GM12892 (cell line): ENCODE results near the gene PANK2.
A peak's percentile ranks its signal among the peaks of the same experiment; 100 is the strongest.
"Not testable (repeated sequence)": the region's sequence is repeated elsewhere in the genome, so short reads cannot be mapped to it uniquely, and the experiment has no call there.

Experiments
- DNase-seq: peaks from one replicate; pipeline ENCODE4 v3.0.0; 2011; ENCODE audit not compliant: insufficient read length
- FAIRE-seq: peaks from 2 replicates; lab custom pipeline; 2011; peaks lifted over from hg19 to GRCh38; lab: Jason Lieb, UNC
- POLR2A ChIP-seq: IDR thresholded peaks from 2 replicates; pipeline ENCODE4 v1.6.1; 2011; ENCODE audit warnings: low read depth, low read length, control low read depth
- POLR2AphosphoS5 ChIP-seq: IDR thresholded peaks from 2 replicates; pipeline ENCODE4 v1.6.1; 2011; ENCODE audit warnings: low read depth, low read length, control low read depth
- TAF1 ChIP-seq: IDR thresholded peaks from 2 replicates; pipeline ENCODE4 v1.6.1; 2011; ENCODE audit warnings: low read depth, mild to moderate bottlenecking, control low read depth, low read length, borderline replicate concordance

The PANK2 gene

DNA sequence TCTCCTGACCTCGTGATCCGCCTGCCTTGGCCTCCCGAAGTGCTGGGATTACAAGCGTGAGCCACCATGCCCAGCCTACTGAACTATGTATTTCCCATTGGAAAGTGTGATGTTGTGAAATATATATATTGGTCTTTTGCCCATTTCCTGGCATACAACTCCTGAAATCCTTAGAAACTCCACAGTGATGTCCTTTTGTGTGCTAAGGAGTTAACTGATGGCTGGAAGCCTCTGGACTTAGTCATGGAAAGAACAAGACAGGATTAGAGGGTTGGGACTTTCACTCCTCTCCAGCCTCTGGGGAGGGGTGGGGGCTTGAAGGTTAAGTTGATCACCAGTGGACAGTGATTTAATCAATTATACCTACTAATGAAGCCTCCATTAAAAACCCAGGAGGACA lies 7.1 kb downstream of the PANK2 start:
- DNase-seq (no peak), FAIRE-seq (no peak)
- no peak for TF ChIP-seq TAF1
- TF ChIP-seq POLR2A = no peak
- no peak for TF ChIP-seq POLR2AphosphoS5

DNA sequence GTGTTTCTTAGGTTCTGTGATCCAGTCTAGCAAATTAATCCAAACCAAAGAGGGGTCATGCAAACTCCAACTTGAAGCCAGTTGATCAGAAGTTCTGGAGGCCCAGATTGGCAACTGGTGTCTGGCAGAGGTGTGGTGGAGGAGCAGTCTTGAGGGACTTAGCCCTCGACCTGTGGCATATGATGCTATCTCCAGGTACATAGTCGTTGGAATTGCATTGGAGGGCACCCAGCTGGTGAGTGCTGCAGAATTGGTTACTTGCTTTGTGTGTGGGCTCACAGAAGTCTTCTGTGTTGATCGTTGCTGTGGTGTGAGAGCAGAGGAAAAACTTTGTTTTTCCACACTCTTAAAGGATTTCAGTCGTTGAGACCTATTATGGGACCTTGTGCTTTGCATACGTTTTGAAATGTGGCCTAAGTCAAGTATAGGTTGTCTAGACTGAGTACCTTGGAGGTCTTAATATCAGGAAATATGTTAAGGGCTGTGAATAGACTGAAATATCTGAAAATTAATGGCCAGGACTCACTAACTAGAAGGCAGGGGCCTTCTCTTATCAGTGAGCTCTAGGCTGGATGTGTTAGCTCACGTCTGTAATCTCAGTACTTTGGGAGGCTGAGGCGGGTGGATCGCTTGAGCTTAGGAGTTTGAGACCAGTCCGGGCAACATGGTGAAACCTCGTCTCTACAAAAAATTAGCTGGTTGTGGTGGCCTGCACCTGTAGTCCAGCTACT lies 7.8 kb downstream of the PANK2 start:
- TF ChIP-seq TAF1 = no peak
- no peak for TF ChIP-seq POLR2AphosphoS5
- no peak for TF ChIP-seq POLR2A
- DNase-seq = no peak
- peak; percentile 50 for FAIRE-seq

GRCh38 chr20:3898181-3898580 lies 9.0 kb downstream of the PANK2 start:
- DNase-seq, FAIRE-seq: not testable (repeated sequence)

DNA sequence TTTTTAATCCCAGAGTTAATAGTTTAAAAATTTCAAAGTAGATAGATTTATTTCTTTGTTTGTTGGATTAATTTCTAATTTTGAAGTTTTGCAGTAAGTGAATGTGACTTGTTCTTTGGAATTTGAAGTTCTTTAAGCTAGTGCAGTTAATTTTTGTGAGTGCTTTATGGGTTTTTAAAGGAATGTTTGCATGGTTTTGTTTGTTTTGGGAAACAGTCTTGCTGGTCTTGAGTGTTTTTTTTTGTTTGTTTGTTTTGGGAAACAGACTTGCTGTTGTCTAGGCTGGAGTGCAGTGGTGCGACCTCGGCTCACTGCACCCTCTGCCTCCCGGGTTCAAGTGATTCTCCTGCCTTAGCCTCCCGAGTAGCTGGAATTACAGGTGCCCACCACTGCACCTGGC lies 9.5 kb downstream of the PANK2 start:
- DNase-seq (no peak), FAIRE-seq (no peak)
- TF ChIP-seq POLR2A (no peak), POLR2AphosphoS5 (no peak), TAF1 (no peak)

GRCh38 chr20:3900187-3900604 lies 11.0 kb downstream of the PANK2 start:
- TF ChIP-seq TAF1 = no peak
- TF ChIP-seq POLR2AphosphoS5 = no peak
- TF ChIP-seq POLR2A = no peak
- FAIRE-seq (peak; percentile 42), DNase-seq (no peak)

GRCh38 chr20:3901028-3901705 lies 12.0 kb downstream of the PANK2 start:
- TF ChIP-seq TAF1 (no peak), POLR2A (no peak)
- DNase-seq (no peak), FAIRE-seq (no peak)

- TF ChIP-seq TAF1 (no peak), POLR2AphosphoS5 (no peak), POLR2A (no peak)
- DNase-seq = no peak
- FAIRE-seq = no peak
Measured at GRCh38 chr20:3901706-3902440, 12.7 kb downstream of the PANK2 start.

DNA sequence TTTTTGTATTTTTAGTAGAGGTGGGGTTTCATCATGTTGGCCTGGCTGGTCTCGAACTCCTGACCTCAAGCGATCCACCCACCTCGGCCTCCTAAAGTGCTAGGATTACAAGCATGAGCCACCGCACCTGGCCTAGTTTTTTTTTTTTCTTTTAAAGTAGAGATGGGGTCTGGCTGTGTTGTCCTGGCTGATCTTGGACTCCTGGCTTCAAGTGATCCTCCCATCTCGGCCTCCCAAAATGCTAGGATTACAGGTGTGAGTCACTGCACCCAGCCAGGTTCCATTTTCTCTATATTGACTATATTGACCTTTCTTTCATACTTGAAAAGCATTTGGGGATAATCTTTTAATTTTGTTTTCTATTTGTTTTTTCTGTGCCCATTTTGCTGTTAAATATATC lies 13.3 kb downstream of the PANK2 start:
- no peak for FAIRE-seq
- DNase-seq = no peak
- TF ChIP-seq POLR2A (no peak), POLR2AphosphoS5 (no peak), TAF1 (no peak)

- DNase-seq (no peak), FAIRE-seq (no peak)
- TF ChIP-seq TAF1 = no peak
- TF ChIP-seq POLR2A = no peak
- no peak for TF ChIP-seq POLR2AphosphoS5
Measured at GRCh38 chr20:3904224-3904623, 15.0 kb downstream of the PANK2 start.

DNA sequence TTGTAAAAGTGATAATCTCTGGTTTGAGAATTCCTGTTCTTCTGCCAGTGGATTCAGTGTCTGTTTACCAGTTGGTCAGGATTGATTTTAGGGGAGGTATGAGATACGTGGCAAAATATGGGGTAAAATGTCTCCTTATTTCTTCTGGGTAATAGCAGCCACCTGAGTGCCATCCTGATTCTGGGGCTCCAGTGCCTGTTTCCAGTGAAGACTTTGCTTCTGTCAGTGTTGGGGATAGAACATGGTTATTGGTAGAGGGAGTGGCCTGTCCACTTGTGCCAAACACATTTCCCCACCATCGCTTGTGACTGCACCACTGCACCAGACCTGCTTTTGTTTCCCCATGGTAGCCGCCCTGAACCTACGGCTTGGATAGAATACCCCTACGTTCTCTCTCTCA lies 15.7 kb downstream of the PANK2 start:
- DNase-seq (no peak), FAIRE-seq (no peak)
- TF ChIP-seq POLR2A (no peak), POLR2AphosphoS5 (no peak), TAF1 (no peak)

DNA sequence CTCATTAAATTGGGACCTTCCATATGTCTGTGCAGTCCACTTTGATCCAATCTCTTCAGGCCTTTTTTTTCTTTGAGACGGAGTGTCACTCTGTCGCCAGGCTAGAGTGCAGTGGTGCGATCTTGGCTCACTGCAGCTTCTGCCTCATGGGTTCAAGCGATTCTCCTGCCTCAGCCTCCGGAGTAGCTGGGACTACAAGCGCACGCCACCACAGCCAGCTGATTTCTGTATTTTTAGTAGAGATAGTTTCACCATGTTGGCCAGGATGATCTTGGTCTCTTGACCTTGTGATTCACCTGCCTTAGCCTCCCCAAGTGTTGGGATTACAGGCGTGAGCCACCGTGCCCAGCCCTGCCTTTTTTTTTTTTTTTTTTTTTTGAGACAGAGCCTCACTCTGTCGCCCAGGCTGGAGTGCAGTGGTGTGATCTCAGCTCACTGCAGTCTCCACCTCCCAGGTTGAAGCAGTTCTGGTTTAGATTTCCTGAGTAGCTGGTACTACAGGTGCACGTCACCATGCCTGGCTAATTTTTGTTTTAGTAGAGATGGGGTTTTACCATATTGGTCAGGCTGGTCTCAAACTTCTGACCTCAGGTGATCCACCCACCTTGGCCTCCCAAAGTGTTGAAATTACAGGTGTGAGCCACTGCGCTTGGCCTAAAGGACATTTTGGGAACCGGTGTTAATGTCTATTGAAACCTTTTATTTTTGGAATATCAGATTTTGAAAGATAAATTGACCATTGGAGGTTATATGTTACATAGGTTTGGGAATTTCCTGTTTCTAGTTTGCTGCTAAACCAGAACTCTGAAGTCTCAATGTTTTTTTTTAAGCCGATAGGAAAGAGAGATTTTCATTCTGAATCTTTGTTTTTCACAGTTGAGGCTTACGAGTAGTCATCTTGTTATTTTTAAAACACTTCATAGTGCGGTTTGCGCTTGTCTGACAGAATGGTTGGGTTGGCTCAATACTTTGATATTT lies 17.8 kb downstream of the PANK2 start:
- peak; percentile 74 for FAIRE-seq
- not testable (repeated sequence) for DNase-seq
- peak; percentile 28; the same call in 1 of the 2 replicates for TF ChIP-seq POLR2A
